Esophagus squamous epithelium (tissue), 5 donors: Measurements from ENCODE around the gene SLC49A3. TPM values are rescaled to one million over a fixed set of nuclear protein-coding genes. Genes with fewer than 3 reads are reported as not detected.

ENCODE experiments used
- DNase-seq: peaks from one replicate; lab custom pipeline; 2025; lab: John Stamatoyannopoulos, UW
- H3K27ac ChIP-seq, 4 donors: fragments of 200-600 bp; sonication (generic); one replicate each; pipeline ENCODE4 v1.5.1; 2016 to 2019; ENCODE audit warnings: mild to moderate bottlenecking in 1 of 4
- H3K27me3 ChIP-seq, 4 donors: fragments of 200-600 bp; sonication (generic); 1 replicate in 3 of 4; 2 replicates in 1 of 4; pipeline versions ENCODE4 v1.5.1 to v1.6.0; 2017 to 2021; ENCODE audit warnings: antibody characterized with exemption in 1 of 4
- H3K36me3 ChIP-seq, 3 donors: fragments of 200-600 bp; sonication (generic); one replicate each; pipeline ENCODE4 v1.5.1; 2016 to 2019
- H3K4me1 ChIP-seq, 3 donors: fragments of 200-600 bp; sonication (generic); one replicate each; pipeline ENCODE4 v1.5.1; 2017 to 2019
- H3K4me3 ChIP-seq, 4 donors: fragments of 200-600 bp; sonication (generic); 1 replicate in 3 of 4; 2 replicates in 1 of 4; pipeline ENCODE4 v1.5.1; 2016 to 2019; ENCODE audit warnings: mild to moderate bottlenecking in 2 of 4, moderate library complexity in 1 of 4
- H3K9me3 ChIP-seq, 3 donors: fragments of 200-600 bp; sonication (generic); one replicate each; pipeline ENCODE4 v1.5.1; 2016 to 2019
- CTCF ChIP-seq, 6 experiments: fragments of 450-650 bp in 4 of 6; fragments of 200-600 bp in 2 of 6; sonication (generic) in 2 of 6; IDR thresholded peaks; one replicate each; pipeline ENCODE4 v1.5.1; 2016 to 2019; ENCODE audit warnings: antibody characterized with exemption in 6 of 6, mild to moderate bottlenecking in 4 of 6, moderate library complexity in 4 of 6
- POLR2A ChIP-seq, 4 donors: fragments of 450-650 bp; IDR thresholded peaks; one replicate each; pipeline ENCODE4 v1.6.1; 2017; ENCODE audit warnings: antibody characterized with exemption in 4 of 4, mild to moderate bottlenecking in 4 of 4, moderate library complexity in 3 of 4
- WGBS, 2 donors: methylation state at CpG; one replicate each; pipeline ENCODE4 v1.1.5; 2018; 5-methylcytosine and 5-hydroxymethylcytosine counted together
- intact Hi-C: fragments of 100-400 bp; cut with DNase I; formaldehyde crosslinking; loops from one replicate; pipeline ENCODE4 v1.15.0; 2022
- total RNA-seq, 4 donors: library from RNA; depleted of rRNA; stranded (reverse); fragments of >200 nt; gene quantifications; one replicate each; pipeline ENCODE4 v1.1.0, GENCODE V29; 2016
- donor health status: DM: yes; HTN: yes; CAD: no.

Gene SLC49A3
- total RNA-seq, 4 donors from 2014 or later, result 2.5 to 6.5 (median 4.7) TPM

- 67% methylated on average over 8 of the region's 10 CpGs; no CpG with 5 or more reads in 1 of the 2 donors for WGBS, 2 donors
- H3K9me3 ChIP-seq, result no peaks in the 10 kb centered on the region
- peaks cover 0 to 17% (median 0%) of the 10 kb centered on the region in 4 donors for H3K27me3 ChIP-seq
- DNase-seq, result no peak
- H3K4me3 ChIP-seq, result no peak overlapping the region
- no peak for TF ChIP-seq POLR2A (IDR thresholded peaks at IDR 0.05)
- TF ChIP-seq CTCF (IDR thresholded peaks at IDR 0.05), result no peak
- peaks cover 7 to 21% (median 15%) of the 10 kb centered on the region in 3 donors for H3K36me3 ChIP-seq
- intact Hi-C loops, result no loop called here
- no peak overlapping the region for H3K27ac ChIP-seq
- H3K4me1 ChIP-seq, result peaks cover 6 to 35% (median 10%) of the 10 kb centered on the region in 3 donors
These were observed 21.4 kb downstream of the SLC49A3 start for GRCh38 chr4:667545-667925.

DNA sequence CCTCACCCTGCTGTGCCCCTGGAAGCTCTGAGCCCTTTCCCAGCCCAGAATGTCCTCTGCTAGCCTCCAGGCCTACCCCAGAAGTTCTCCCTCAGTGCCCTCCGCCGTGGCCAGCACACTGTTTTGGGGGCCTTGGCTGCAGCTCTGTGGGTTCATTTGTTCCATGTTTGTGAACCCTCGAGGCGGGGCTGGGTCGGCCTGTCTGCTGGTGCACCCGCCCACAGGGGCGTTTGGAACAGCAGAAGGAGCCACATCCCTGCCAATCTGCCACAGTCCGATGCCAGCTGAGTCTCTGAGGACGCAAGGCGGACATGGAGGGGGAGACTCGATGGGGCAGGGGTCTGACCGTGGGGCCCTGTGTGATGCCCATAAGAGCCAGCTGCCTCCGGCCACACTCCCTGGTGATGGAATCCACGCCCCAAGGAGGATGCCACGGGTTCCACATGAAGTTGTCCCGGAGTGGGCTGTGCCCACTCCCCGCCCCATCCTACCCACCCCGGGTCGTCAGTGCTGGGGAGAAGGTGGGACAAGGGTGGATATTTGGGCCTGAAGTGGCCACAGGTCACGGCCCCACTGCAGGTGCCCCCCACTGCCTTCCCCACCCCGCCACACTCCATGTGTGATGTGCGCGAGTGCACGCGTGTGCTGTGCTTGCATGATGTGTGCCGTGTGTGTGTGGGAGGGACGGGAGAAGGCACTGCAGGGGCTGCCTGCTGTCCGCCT, 22.0 kb downstream of the SLC49A3 start:
- 60 to 64% methylated on average over 1 to 5 of the region's 28 CpGs for WGBS, 2 donors
- no peak overlapping the region for H3K4me3 ChIP-seq
- no peak for TF ChIP-seq CTCF (IDR thresholded peaks at IDR 0.05)
- no peak for TF ChIP-seq POLR2A (IDR thresholded peaks at IDR 0.05)
- no peaks in the 10 kb centered on the region for H3K9me3 ChIP-seq
- no peak overlapping the region for H3K27ac ChIP-seq
- DNase-seq, result no peak
- peaks cover 5 to 16% (median 10%) of the 10 kb centered on the region in 3 donors for H3K36me3 ChIP-seq
- peaks cover 0 to 17% (median 0%) of the 10 kb centered on the region in 4 donors for H3K27me3 ChIP-seq
- peaks cover 6 to 30% (median 10%) of the 10 kb centered on the region in 3 donors for H3K4me1 ChIP-seq
- intact Hi-C loops, result no loop called here

DNA sequence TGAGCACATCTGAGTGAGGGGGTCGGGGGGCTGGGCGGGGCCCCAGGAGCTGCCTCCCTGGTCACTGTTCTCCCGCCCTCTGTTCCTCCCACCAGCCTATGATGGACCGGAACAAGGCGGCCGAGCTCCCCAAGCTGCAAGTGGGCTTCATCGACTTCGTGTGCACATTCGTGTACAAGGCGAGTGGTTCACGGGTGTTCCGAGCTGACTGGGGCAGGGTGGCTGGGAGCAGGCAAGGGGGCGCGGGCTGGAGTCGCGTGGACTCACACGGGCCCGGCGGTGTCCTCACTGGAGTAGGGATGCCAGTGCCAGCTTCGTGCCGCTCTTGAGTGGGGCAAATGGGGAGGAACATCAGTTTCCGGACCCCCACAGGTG, 22.5 kb downstream of the SLC49A3 start:
- no peak for DNase-seq
- TF ChIP-seq CTCF (IDR thresholded peaks at IDR 0.05) (no peak), POLR2A (IDR thresholded peaks at IDR 0.05) (no peak)
- H3K27ac ChIP-seq, result no peak overlapping the region
- H3K4me1 ChIP-seq, result peaks cover 6 to 29% (median 10%) of the 10 kb centered on the region in 3 donors
- peaks cover 0 to 10% (median 4%) of the 10 kb centered on the region in 3 donors for H3K36me3 ChIP-seq
- H3K9me3 ChIP-seq, result no peaks in the 10 kb centered on the region
- 74 to 91% methylated on average over 5 to 11 of the region's 22 CpGs for WGBS, 2 donors
- H3K4me3 ChIP-seq, result no peak overlapping the region
- intact Hi-C loops, result no loop called here
- peaks cover 0 to 17% (median 0%) of the 10 kb centered on the region in 4 donors for H3K27me3 ChIP-seq

DNA sequence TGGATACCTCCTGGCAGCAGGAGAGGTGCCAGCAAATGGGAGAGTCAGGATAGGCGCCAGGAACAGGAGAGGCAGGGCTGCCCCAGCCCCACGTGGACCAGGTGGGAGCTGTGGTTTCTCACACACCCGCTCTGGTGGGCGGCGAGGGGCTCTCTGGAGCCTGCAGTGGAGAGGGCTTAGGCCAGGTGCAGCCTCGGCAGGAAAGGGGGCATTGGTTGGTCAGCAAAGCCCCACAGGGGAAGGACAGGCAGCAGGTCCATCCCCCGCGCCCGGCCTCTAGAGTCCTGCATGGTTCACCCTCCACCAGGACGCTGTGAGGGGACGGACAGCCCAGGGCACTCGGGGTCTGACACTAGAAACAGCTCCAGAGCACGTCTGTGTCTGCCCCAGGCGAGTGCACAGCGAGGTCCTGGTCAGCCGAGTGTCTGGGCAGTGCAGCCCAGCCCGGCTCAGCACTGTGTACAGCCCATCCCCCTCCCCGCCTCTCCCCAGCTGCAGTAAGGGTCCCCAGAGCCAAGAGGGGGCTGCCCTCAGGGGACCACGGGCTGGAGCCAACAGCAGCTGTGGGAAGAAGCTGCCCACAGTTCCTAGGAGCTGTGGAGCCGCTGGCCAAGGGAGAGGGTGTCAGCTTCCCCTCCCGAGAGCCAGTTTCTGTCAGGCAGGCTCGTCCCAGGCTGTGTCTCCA, 23.1 kb downstream of the SLC49A3 start:
- WGBS, 2 donors, result 60 to 69% methylated on average over 3 to 6 of the region's 22 CpGs
- no peak overlapping the region for H3K27ac ChIP-seq
- TF ChIP-seq CTCF (IDR thresholded peaks at IDR 0.05), result no peak
- TF ChIP-seq POLR2A (IDR thresholded peaks at IDR 0.05), result no peak
- intact Hi-C loops, result no loop called here
- peaks cover 0 to 17% (median 0%) of the 10 kb centered on the region in 4 donors for H3K27me3 ChIP-seq
- peaks cover 6 to 29% (median 10%) of the 10 kb centered on the region in 3 donors for H3K4me1 ChIP-seq
- H3K9me3 ChIP-seq, result no peaks in the 10 kb centered on the region
- no peak overlapping the region for H3K4me3 ChIP-seq
- peaks cover 0 to 5% (median 0%) of the 10 kb centered on the region in 3 donors for H3K36me3 ChIP-seq
- DNase-seq, result no peak

DNA sequence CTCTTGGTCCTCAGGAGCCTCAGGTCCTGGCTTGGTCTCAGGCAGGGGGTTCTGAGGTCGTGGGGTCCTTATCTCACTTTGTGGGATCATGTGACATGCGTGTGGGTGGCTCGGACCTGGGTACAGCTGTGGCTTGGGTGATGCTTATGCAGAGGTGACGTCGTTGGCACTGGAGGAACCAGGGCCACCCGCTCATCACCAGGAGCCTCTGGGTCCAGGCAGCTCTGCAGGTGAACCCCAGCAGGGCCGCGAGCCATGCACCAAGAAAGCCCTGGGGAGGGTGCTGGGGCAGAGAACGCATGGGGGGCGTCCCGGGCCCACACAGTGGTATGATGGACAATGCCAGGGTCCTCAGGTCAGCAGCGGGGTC, 23.6 kb downstream of the SLC49A3 start:
- H3K27ac ChIP-seq, result no peak overlapping the region
- TF ChIP-seq CTCF (IDR thresholded peaks at IDR 0.05), result no peak
- TF ChIP-seq POLR2A (IDR thresholded peaks at IDR 0.05), result no peak
- peaks cover 0 to 17% (median 0%) of the 10 kb centered on the region in 4 donors for H3K27me3 ChIP-seq
- intact Hi-C loops, result no loop called here
- 100% methylated on average over 2 of the region's 12 CpGs for WGBS, 2 donors
- H3K9me3 ChIP-seq, result no peaks in the 10 kb centered on the region
- DNase-seq, result no peak
- no peaks in the 10 kb centered on the region for H3K36me3 ChIP-seq
- no peak overlapping the region for H3K4me3 ChIP-seq
- peaks cover 6 to 25% (median 10%) of the 10 kb centered on the region in 3 donors for H3K4me1 ChIP-seq
